ENCODE measurements around the gene MYL4.
A peak's percentile ranks its signal among the peaks of the same experiment; 100 is the strongest.
"Not testable (repeated sequence)": the region's sequence is repeated elsewhere in the genome, so short reads cannot be mapped to it uniquely, and the experiment has no call there.

MYL4 gene

GRCh38 chr17:47221154-47221553 is 12.0 kb downstream of the MYL4 start:
- no peak for DNase-seq (ENCODE audit: low spot score)

- DNase-seq (ENCODE audit: low spot score), result no peak
Measured at GRCh38 chr17:47222047-47222446, 12.9 kb downstream of the MYL4 start.

- DNase-seq (ENCODE audit: low spot score), result peak; percentile 62
Measured at GRCh38 chr17:47223007-47223406, 13.9 kb downstream of the MYL4 start.

- DNase-seq (ENCODE audit: low spot score), result peak; percentile 22
Measured at GRCh38 chr17:47223460-47223859, 14.3 kb downstream of the MYL4 start.

GRCh38 chr17:47224077-47224476 is 14.9 kb downstream of the MYL4 start:
- not testable (repeated sequence) for DNase-seq (ENCODE audit: low spot score)

- no peak for DNase-seq (ENCODE audit: low spot score)
Measured at GRCh38 chr17:47224966-47225365, 15.8 kb downstream of the MYL4 start.

GRCh38 chr17:47225436-47225858 is 16.3 kb downstream of the MYL4 start:
- DNase-seq (ENCODE audit: low spot score), result peak; percentile 90

GRCh38 chr17:47225911-47226688 is 17.0 kb downstream of the MYL4 start:
- no peak for DNase-seq (ENCODE audit: low spot score)

GRCh38 chr17:47227862-47228261 is 18.7 kb downstream of the MYL4 start:
- no peak for DNase-seq (ENCODE audit: low spot score)

- DNase-seq (ENCODE audit: low spot score), result peak; percentile 95
Measured at GRCh38 chr17:47229535-47230443, 20.6 kb downstream of the MYL4 start.

GRCh38 chr17:47230864-47231263 is 21.7 kb downstream of the MYL4 start:
- DNase-seq (ENCODE audit: low spot score), result peak; percentile 85

- no peak for DNase-seq (ENCODE audit: low spot score)
Measured at GRCh38 chr17:47231334-47231733, 22.2 kb downstream of the MYL4 start.

GRCh38 chr17:47231866-47232265 is 22.7 kb downstream of the MYL4 start:
- no peak for DNase-seq (ENCODE audit: low spot score)

GRCh38 chr17:47232465-47232864 is 23.3 kb downstream of the MYL4 start:
- DNase-seq (ENCODE audit: low spot score), result no peak

- DNase-seq (ENCODE audit: low spot score), result no peak
Measured at GRCh38 chr17:47235506-47235905, 26.4 kb downstream of the MYL4 start.

- DNase-seq (ENCODE audit: low spot score), result no peak
Measured at GRCh38 chr17:47235923-47236322, 26.8 kb downstream of the MYL4 start.

GRCh38 chr17:47237841-47238240 is 28.7 kb downstream of the MYL4 start:
- no peak for DNase-seq (ENCODE audit: low spot score)

GRCh38 chr17:47238321-47239010 is 29.3 kb downstream of the MYL4 start:
- DNase-seq (ENCODE audit: low spot score), result no peak

- no peak for DNase-seq (ENCODE audit: low spot score)
Measured at GRCh38 chr17:47239619-47239966, 30.4 kb downstream of the MYL4 start.

GRCh38 chr17:47239967-47240651 is 31.0 kb downstream of the MYL4 start:
- peak; percentile 100 for DNase-seq (ENCODE audit: low spot score)

GRCh38 chr17:47240806-47241205 is 31.7 kb downstream of the MYL4 start:
- DNase-seq (ENCODE audit: low spot score), result no peak

- DNase-seq (ENCODE audit: low spot score), result no peak
Measured at GRCh38 chr17:47242648-47243047, 33.5 kb downstream of the MYL4 start.

Measured in kidney tubule cell (primary cell).